ENCODE data around the gene ZSWIM1.

The ZSWIM1 gene

GRCh38 chr20:45860560-45861220, 20.3 kb upstream of the ZSWIM1 start:
- TF ChIP-seq SNAI2 (CRISPR knock-in tag; IDR thresholded peaks at IDR 0.05) (no peak), CSDC2 (CRISPR knock-in tag; IDR thresholded peaks at IDR 0.05) (no peak), ARNTL (CRISPR knock-in tag; IDR thresholded peaks at IDR 0.05; ENCODE audit: borderline replicate concordance, low read depth) (no peak), POU6F1 (CRISPR knock-in tag; IDR thresholded peaks at IDR 0.05; ENCODE audit: borderline replicate concordance, low read depth) (no peak), ZC3H10 (CRISPR knock-in tag; IDR thresholded peaks at IDR 0.05) (no peak), GLIS3 (CRISPR knock-in tag; IDR thresholded peaks at IDR 0.05) (no peak), OSR1 (CRISPR knock-in tag; IDR thresholded peaks at IDR 0.05) (no peak), ZNF8 (CRISPR knock-in tag; IDR thresholded peaks at IDR 0.05) (no peak), TOX (CRISPR knock-in tag; IDR thresholded peaks at IDR 0.05; ENCODE audit: borderline replicate concordance) (no peak), ISL1 (CRISPR knock-in tag; IDR thresholded peaks at IDR 0.05) (no peak), TCF4 (CRISPR knock-in tag; IDR thresholded peaks at IDR 0.05; ENCODE audit: borderline replicate concordance) (no peak), BACH2 (CRISPR knock-in tag; IDR thresholded peaks at IDR 0.05; ENCODE audit: borderline replicate concordance) (no peak)
- ATAC-seq: no peak

GRCh38 chr20:45861221-45862075, 19.6 kb upstream of the ZSWIM1 start:
- TF ChIP-seq ZFP3 (CRISPR knock-in tag; IDR thresholded peaks at IDR 0.05) (no peak), ZNF70 (CRISPR knock-in tag; IDR thresholded peaks at IDR 0.05) (no peak), PATZ1 (CRISPR knock-in tag; IDR thresholded peaks at IDR 0.05; ENCODE audit: borderline replicate concordance) (no peak), ZNF8 (CRISPR knock-in tag; IDR thresholded peaks at IDR 0.05) (no peak), ISL1 (CRISPR knock-in tag; IDR thresholded peaks at IDR 0.05) (no peak), PPARA (CRISPR knock-in tag; IDR thresholded peaks at IDR 0.05; ENCODE audit: borderline replicate concordance) (no peak), BACH2 (CRISPR knock-in tag; IDR thresholded peaks at IDR 0.05; ENCODE audit: borderline replicate concordance) (no peak), TSHZ2 (CRISPR knock-in tag; IDR thresholded peaks at IDR 0.05) (no peak), OSR1 (CRISPR knock-in tag; IDR thresholded peaks at IDR 0.05) (no peak), ZNF565 (CRISPR knock-in tag; conservative IDR thresholded peaks at IDR 0.05; ENCODE audit: low read depth) (no peak), ZC3H10 (CRISPR knock-in tag; IDR thresholded peaks at IDR 0.05) (no peak), CSDC2 (CRISPR knock-in tag; IDR thresholded peaks at IDR 0.05) (no peak), ARNTL (CRISPR knock-in tag; IDR thresholded peaks at IDR 0.05; ENCODE audit: borderline replicate concordance, low read depth) (no peak), POU6F1 (CRISPR knock-in tag; IDR thresholded peaks at IDR 0.05; ENCODE audit: borderline replicate concordance, low read depth) (no peak), CSRNP3 (CRISPR knock-in tag; IDR thresholded peaks at IDR 0.05) (no peak), ESRRG (CRISPR knock-in tag; IDR thresholded peaks at IDR 0.05) (no peak), GLIS3 (CRISPR knock-in tag; IDR thresholded peaks at IDR 0.05) (no peak)
- ATAC-seq: no peak
